CD8-positive, alpha-beta memory T cell (primary cell): ENCODE measurements around the gene ARID1B. TPM values are rescaled to one million over a fixed set of nuclear protein-coding genes. Genes with fewer than 3 reads are reported as not detected.

ENCODE experiments used
- CTCF ChIA-PET: fragments of 350-600 bp; sonication (Branson Sonifier 250); formaldehyde crosslinking; loops from one replicate; lab custom pipeline; 2021; ENCODE audit warnings: antibody characterized with exemption; lab: Charles Lee
- POLR2A ChIA-PET: fragments of 350-600 bp; sonication (Branson Sonifier 250); formaldehyde crosslinking; loops from one replicate; lab custom pipeline; 2021; ENCODE audit warnings: antibody characterized with exemption; lab: Charles Lee
- DNase-seq, 5 donors: peaks; one replicate each; pipeline versions ENCODE4 v3.0.0 to v3.0.0-alpha.2; 2020 to 2022; ENCODE audit warnings: mixed read lengths in 1 of 5
- H3K27ac ChIP-seq: one replicate; pipeline ENCODE4 v1.7.0; 2013; ENCODE audit warnings: low read depth, mild to moderate bottlenecking, low read length, moderate library complexity
- H3K27me3 ChIP-seq: 2 replicates; pipeline ENCODE4 v1.7.0; 2013; ENCODE audit warnings: low read length, mild to moderate bottlenecking; ENCODE audit not compliant: insufficient read depth, poor library complexity, severe bottlenecking
- H3K36me3 ChIP-seq: 2 replicates; pipeline ENCODE4 v1.7.0; 2013; ENCODE audit warnings: mild to moderate bottlenecking, low read length, moderate library complexity; ENCODE audit not compliant: insufficient read depth
- H3K4me1 ChIP-seq: 2 replicates; pipeline ENCODE4 v1.7.0; 2013; ENCODE audit warnings: mild to moderate bottlenecking, low read length, moderate library complexity; ENCODE audit not compliant: insufficient read depth
- H3K4me3 ChIP-seq: 2 replicates; pipeline ENCODE4 v1.7.0; 2013; ENCODE audit warnings: mild to moderate bottlenecking, low read length
- H3K9me3 ChIP-seq: 2 replicates; pipeline ENCODE4 v1.7.0; 2013; ENCODE audit warnings: mild to moderate bottlenecking, low read length
- H3K27ac Mint-ChIP-seq, 8 donors: one replicate each; pipeline ENCODE4 v1.8.0; 2020 to 2021; ENCODE audit warnings: mixed read lengths in 8 of 8, mild to moderate bottlenecking in 6 of 8, inconsistent platforms in 3 of 8, moderate library complexity in 3 of 8
- H3K27me3 Mint-ChIP-seq, 2 donors: one replicate each; pipeline ENCODE4 v1.8.0; 2020 to 2021; ENCODE audit warnings: mixed read lengths in 2 of 2, mild to moderate bottlenecking in 1 of 2, moderate library complexity in 1 of 2
- H3K36me3 Mint-ChIP-seq, 3 donors: one replicate each; pipeline ENCODE4 v1.8.0; 2020 to 2021; ENCODE audit warnings: mixed read lengths in 3 of 3, inconsistent platforms in 1 of 3, mild to moderate bottlenecking in 1 of 3
- H3K4me1 Mint-ChIP-seq, 3 donors: one replicate each; pipeline ENCODE4 v1.8.0; 2020 to 2021; ENCODE audit warnings: mixed read lengths in 3 of 3, inconsistent platforms in 1 of 3, mild to moderate bottlenecking in 1 of 3
- H3K4me3 Mint-ChIP-seq, 7 donors: one replicate each; pipeline ENCODE4 v1.8.0; 2020 to 2021; ENCODE audit warnings: mixed read lengths in 7 of 7, mild to moderate bottlenecking in 6 of 7, moderate library complexity in 4 of 7, inconsistent platforms in 2 of 7
- H3K9me3 Mint-ChIP-seq, 5 donors: one replicate each; pipeline ENCODE4 v1.8.0; 2020 to 2022; ENCODE audit warnings: mixed read lengths in 5 of 5, mild to moderate bottlenecking in 3 of 5, moderate library complexity in 2 of 5, inconsistent platforms in 1 of 5
- polyA plus RNA-seq: library from polyadenylated mRNA; unstranded; fragments of 300-500 nt; fragmentation: Illumina TruSeq; gene quantifications from one replicate; pipeline ENCODE4 v1.2.3, GENCODE V29; 2021
- total RNA-seq, 2 experiments: library from RNA; stranded (reverse); gene quantifications; one replicate each; pipeline ENCODE4 v1.2.3, GENCODE V29; 2021

Gene ARID1B
- total and polyA plus RNA-seq, 3 experiments from 2014 or later, result 19.1 to 57.9 (median 53.0) TPM

- Mint-ChIP-seq H3K27ac (no peak overlapping the region), H3K9me3 (no peaks in the 10 kb centered on the region), H3K4me1 (peaks cover 64 to 96% (median 92%) of the 10 kb centered on the region in 3 donors), H3K4me3 (no peak overlapping the region), H3K36me3 (peaks cover 0 to 2% (median 0%) of the 10 kb centered on the region in 3 donors), H3K27me3 (peaks cover 0 to 3% of the 10 kb centered on the region in 2 donors)
- Histone ChIP-seq H3K27ac (no peak overlapping the region), H3K9me3 (no peaks in the 10 kb centered on the region), H3K27me3 (no peaks in the 10 kb centered on the region), H3K4me1 (peaks cover 11% of the 10 kb centered on the region), H3K36me3 (no peaks in the 10 kb centered on the region), H3K4me3 (no peak overlapping the region)
- CTCF ChIA-PET, result no interaction called here
- POLR2A ChIA-PET, result no interaction called here
- DNase-seq, result no peak
Measured at GRCh38 chr6:156889986-156890385, 112.8 kb downstream of the ARID1B start.

GRCh38 chr6:156890627-156891314 is 113.6 kb downstream of the ARID1B start:
- CTCF ChIA-PET, result no interaction called here
- H3K36me3 Mint-ChIP-seq, result peaks cover 0 to 2% (median 0%) of the 10 kb centered on the region in 3 donors
- H3K27ac ChIP-seq, result no peak overlapping the region

GRCh38 chr6:156897907-156898531 is 120.8 kb downstream of the ARID1B start:
- Mint-ChIP-seq H3K36me3 (peaks cover 0 to 12% (median 2%) of the 10 kb centered on the region in 3 donors), H3K4me3 (no peak overlapping the region), H3K9me3 (no peaks in the 10 kb centered on the region), H3K4me1 (peaks cover 65 to 89% (median 82%) of the 10 kb centered on the region in 3 donors), H3K27ac (peak overlapping the region in 2 of 8 donors; percentile 10 to 17), H3K27me3 (no peaks in the 10 kb centered on the region)
- Histone ChIP-seq H3K36me3 (no peaks in the 10 kb centered on the region), H3K4me1 (peaks cover 30% of the 10 kb centered on the region), H3K27ac (no peak overlapping the region), H3K4me3 (no peak overlapping the region), H3K27me3 (no peaks in the 10 kb centered on the region), H3K9me3 (no peaks in the 10 kb centered on the region)
- ChIA-PET CTCF (no interaction called here), POLR2A (no interaction called here)
- DNase-seq, result no peak

More at GRCh38 chr6:156890627-156891314, 113.6 kb downstream of the ARID1B start:
- Mint-ChIP-seq H3K4me3 (no peak overlapping the region), H3K27ac (peak overlapping the region in 2 of 8 donors; percentile 2 to 32), H3K27me3 (peaks cover 0 to 3% of the 10 kb centered on the region in 2 donors), H3K4me1 (peaks cover 65 to 94% (median 92%) of the 10 kb centered on the region in 3 donors), H3K9me3 (no peaks in the 10 kb centered on the region)
- no peaks in the 10 kb centered on the region for H3K9me3 ChIP-seq
- no peak for DNase-seq
- peaks cover 11% of the 10 kb centered on the region for H3K4me1 ChIP-seq
- POLR2A ChIA-PET, result no interaction called here
- H3K4me3 ChIP-seq, result no peak overlapping the region
- no peaks in the 10 kb centered on the region for H3K36me3 ChIP-seq
- no peaks in the 10 kb centered on the region for H3K27me3 ChIP-seq

GRCh38 chr6:156899071-156899470 is 121.9 kb downstream of the ARID1B start:
- CTCF ChIA-PET, result no interaction called here
- H3K27me3 ChIP-seq, result no peaks in the 10 kb centered on the region
- no peaks in the 10 kb centered on the region for H3K27me3 Mint-ChIP-seq
- POLR2A ChIA-PET, result no interaction called here
- H3K4me3 Mint-ChIP-seq, result peak overlapping the region in 2 of 7 donors; percentile 21 to 26
- H3K4me1 ChIP-seq, result peaks cover 30% of the 10 kb centered on the region
- no peak overlapping the region for H3K27ac ChIP-seq
- no peak overlapping the region for H3K4me3 ChIP-seq
- no peaks in the 10 kb centered on the region for H3K9me3 ChIP-seq
- H3K36me3 ChIP-seq, result no peaks in the 10 kb centered on the region
- H3K4me1 Mint-ChIP-seq, result peaks cover 66 to 86% (median 80%) of the 10 kb centered on the region in 3 donors
- no peaks in the 10 kb centered on the region for H3K9me3 Mint-ChIP-seq
- H3K36me3 Mint-ChIP-seq, result peaks cover 0 to 12% (median 7%) of the 10 kb centered on the region in 3 donors
- peak overlapping the region in 3 of 8 donors; percentile 3 to 29 (median 22) for H3K27ac Mint-ChIP-seq
- DNase-seq, result no peak

GRCh38 chr6:156899532-156900135 is 122.5 kb downstream of the ARID1B start:
- POLR2A ChIA-PET, result no interaction called here
- CTCF ChIA-PET, result no interaction called here

GRCh38 chr6:156900292-156900691 is 123.1 kb downstream of the ARID1B start:
- POLR2A ChIA-PET, result no interaction called here
- Histone ChIP-seq H3K4me1 (peaks cover 30% of the 10 kb centered on the region), H3K4me3 (no peak overlapping the region), H3K36me3 (no peaks in the 10 kb centered on the region), H3K9me3 (no peaks in the 10 kb centered on the region), H3K27me3 (no peaks in the 10 kb centered on the region), H3K27ac (no peak overlapping the region)
- Mint-ChIP-seq H3K9me3 (no peaks in the 10 kb centered on the region), H3K36me3 (peaks cover 0 to 14% (median 8%) of the 10 kb centered on the region in 3 donors), H3K27me3 (no peaks in the 10 kb centered on the region), H3K4me3 (no peak overlapping the region), H3K27ac (peak overlapping the region in 2 of 8 donors; percentile 29 to 69), H3K4me1 (peaks cover 60 to 79% (median 72%) of the 10 kb centered on the region in 3 donors)
- no peak for DNase-seq
- CTCF ChIA-PET, result no interaction called here

More at GRCh38 chr6:156899532-156900135, 122.5 kb downstream of the ARID1B start:
- Mint-ChIP-seq H3K27ac (peak overlapping the region in 1 of 8 donors; percentile 22), H3K4me1 (peaks cover 65 to 86% (median 78%) of the 10 kb centered on the region in 3 donors), H3K36me3 (peaks cover 0 to 14% (median 8%) of the 10 kb centered on the region in 3 donors), H3K4me3 (peak overlapping the region in 1 of 7 donors; percentile 5), H3K9me3 (no peaks in the 10 kb centered on the region), H3K27me3 (no peaks in the 10 kb centered on the region)
- Histone ChIP-seq H3K27ac (no peak overlapping the region), H3K4me3 (no peak overlapping the region), H3K36me3 (no peaks in the 10 kb centered on the region), H3K9me3 (no peaks in the 10 kb centered on the region), H3K4me1 (peaks cover 30% of the 10 kb centered on the region), H3K27me3 (no peaks in the 10 kb centered on the region)
- no peak for DNase-seq

GRCh38 chr6:156901309-156902019 is 124.3 kb downstream of the ARID1B start:
- no peaks in the 10 kb centered on the region for H3K36me3 ChIP-seq
- H3K27me3 Mint-ChIP-seq, result no peaks in the 10 kb centered on the region
- peak overlapping the region in 1 of 8 donors; percentile 3 for H3K27ac Mint-ChIP-seq
- no peak overlapping the region for H3K4me3 Mint-ChIP-seq
- no peak overlapping the region for H3K4me3 ChIP-seq
- H3K9me3 Mint-ChIP-seq, result no peaks in the 10 kb centered on the region
- peaks cover 61 to 79% (median 73%) of the 10 kb centered on the region in 3 donors for H3K4me1 Mint-ChIP-seq
- H3K27ac ChIP-seq, result no peak overlapping the region
- H3K27me3 ChIP-seq, result no peaks in the 10 kb centered on the region
- no peaks in the 10 kb centered on the region for H3K9me3 ChIP-seq
- CTCF ChIA-PET, result no interaction called here
- no peak for DNase-seq
- H3K36me3 Mint-ChIP-seq, result peaks cover 0 to 20% (median 8%) of the 10 kb centered on the region in 3 donors
- H3K4me1 ChIP-seq, result peaks cover 30% of the 10 kb centered on the region
- POLR2A ChIA-PET, result interaction anchor here (0.6 kb wide), 1 partner anchor 88 kb away, joined by 3 read pairs; no protein-coding TSS in a partner anchor
